ENCODE measurements around the gene HABP4.

GRCh38 chr9:96490534-96491078, 40.6 kb downstream of the HABP4 start:
- TF ChIP-seq POLR2AphosphoS5 (IDR thresholded peaks at IDR 0.05; ENCODE audit: low read depth, low read length) (no peak), POLR2A (IDR thresholded peaks at IDR 0.05; ENCODE audit: low read depth, low read length) (no peak), TAF1 (IDR thresholded peaks at IDR 0.05; ENCODE audit: low read depth, low read length) (no peak), PAX5 (IDR thresholded peaks at IDR 0.05; ENCODE audit: insufficient read depth, low read length, severe bottlenecking) (no peak), SPI1 (IDR thresholded peaks at IDR 0.05; ENCODE audit: low read depth, low read length) (no peak), POU2F2 (IDR thresholded peaks at IDR 0.05; ENCODE audit: low read depth, low read length) (no peak)
